ENCODE measurements around the gene STATH.
"Not testable (repeated sequence)": the region's sequence is repeated elsewhere in the genome, so short reads cannot be mapped to it uniquely, and the experiment has no call there.

Gene STATH

GRCh38 chr4:69995526-69996016 lies at the start of gene STATH:
Gene STATH, plus strand, starts transcription at chr4:69995966. Its CDS starts 2,472 bp downstream, at chr4:69998438.
- DNase-seq = no peak

DNA sequence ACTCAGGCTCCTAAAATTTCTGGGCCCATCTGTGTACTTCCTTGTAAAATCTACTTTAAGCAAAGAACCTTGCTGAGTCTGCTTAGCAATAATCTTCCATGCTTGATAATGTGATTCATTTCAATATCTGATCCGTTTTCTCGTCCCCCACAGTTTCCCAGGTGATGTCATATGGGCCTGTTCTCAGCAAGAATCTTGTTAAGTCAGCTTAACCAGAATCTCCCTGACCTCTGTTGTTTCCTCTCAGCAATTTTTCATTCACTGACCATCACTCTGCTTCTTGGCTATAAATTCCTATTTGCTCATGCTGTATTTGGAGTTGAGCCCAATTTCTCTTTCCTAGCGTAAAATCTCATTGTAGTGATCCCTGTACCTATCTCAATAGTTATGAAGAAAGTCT lies 44.2 kb upstream of the STATH start:
- DNase-seq = no peak

DNA sequence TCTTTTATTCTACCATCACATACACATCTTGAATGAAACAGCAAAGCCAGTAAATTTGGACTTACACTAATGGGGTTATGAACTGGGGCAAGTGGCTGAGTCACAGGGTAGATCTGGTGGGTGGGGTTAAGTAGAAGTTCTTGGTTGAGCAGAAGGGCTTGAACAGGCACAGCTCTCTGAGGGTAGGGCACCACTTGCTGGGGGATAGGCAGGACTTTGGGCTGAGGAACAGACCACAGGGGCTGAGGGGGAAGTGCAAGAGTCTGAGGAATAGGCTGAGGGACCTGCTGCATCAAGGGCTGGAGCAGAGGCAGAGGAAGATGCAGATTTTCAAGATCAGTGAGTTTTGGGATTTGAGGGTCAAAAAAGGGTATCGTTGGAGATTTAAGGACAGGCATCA lies 38.6 kb upstream of the STATH start:
- DNase-seq = no peak

- DNase-seq = no peak
Measured at GRCh38 chr4:69965628-69966027, 30.1 kb upstream of the STATH start, which contains the start of gene CSN2. Gene CSN2, minus strand, starts transcription at chr4:69965728. Its CDS starts 4,733 bp downstream, at chr4:69960995.

DNA sequence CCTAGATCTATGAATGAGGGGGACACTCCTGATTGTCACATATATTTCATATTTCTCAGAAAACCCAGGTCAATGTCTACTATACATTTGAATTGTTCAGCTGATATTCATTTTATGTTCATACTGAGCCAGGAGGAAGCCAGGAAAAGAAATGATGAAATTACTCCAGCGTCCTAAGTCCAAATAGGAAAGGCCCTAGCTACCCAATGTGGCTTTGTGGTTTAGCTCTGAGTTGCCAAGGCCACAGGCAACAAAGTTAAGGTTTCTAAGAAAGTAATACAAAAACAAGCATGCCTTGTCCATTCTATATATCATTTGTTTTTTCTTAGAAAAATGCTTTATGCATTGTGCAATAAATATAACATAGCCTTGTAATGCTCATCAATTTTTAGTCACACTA lies 25.7 kb upstream of the STATH start:
- no peak for DNase-seq

- DNase-seq = no peak
Measured at GRCh38 chr4:69974631-69975030, 21.1 kb upstream of the STATH start.

GRCh38 chr4:69977582-69977981 lies 18.2 kb upstream of the STATH start:
- DNase-seq = no peak

DNA sequence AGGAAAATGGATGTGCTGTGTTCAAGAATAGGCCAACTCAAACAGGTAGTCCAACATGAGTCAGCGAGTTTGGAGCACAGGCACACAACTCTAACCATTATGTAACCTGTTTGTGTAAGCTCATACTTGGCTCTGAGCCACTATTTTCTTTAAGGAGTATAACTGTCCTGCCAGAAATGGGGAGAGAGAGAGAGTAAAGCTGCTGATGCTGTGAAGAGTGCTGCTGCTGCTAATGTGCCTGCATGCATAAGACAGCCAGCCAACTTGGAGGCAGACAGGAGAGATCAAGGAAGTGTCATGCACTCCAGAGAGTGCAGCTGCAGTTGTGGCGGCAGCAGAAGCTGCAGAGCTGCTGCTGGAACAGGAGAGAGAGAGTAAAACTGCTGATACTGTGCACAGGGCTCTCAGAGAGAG lies 11.7 kb upstream of the STATH start:
- no peak for DNase-seq

DNA sequence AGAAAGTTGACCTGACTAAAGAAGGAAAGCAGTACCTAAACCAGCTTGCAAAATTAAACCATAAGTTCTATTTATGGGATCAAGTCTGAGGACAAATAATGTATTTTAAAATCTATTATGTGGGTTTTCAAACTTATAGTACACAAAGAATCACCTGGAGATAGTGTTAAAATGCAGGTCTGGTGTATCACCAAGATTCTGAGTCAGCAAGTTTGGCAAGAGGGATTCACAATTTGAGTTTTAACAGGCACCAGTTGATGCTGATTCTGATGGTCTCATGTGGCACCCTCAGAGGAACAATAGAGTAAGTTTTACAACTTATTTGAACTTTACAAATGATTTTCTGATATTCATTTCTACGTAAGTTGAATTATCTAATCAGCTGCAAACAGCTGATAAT lies 9.1 kb upstream of the STATH start:
- DNase-seq = no peak

DNA sequence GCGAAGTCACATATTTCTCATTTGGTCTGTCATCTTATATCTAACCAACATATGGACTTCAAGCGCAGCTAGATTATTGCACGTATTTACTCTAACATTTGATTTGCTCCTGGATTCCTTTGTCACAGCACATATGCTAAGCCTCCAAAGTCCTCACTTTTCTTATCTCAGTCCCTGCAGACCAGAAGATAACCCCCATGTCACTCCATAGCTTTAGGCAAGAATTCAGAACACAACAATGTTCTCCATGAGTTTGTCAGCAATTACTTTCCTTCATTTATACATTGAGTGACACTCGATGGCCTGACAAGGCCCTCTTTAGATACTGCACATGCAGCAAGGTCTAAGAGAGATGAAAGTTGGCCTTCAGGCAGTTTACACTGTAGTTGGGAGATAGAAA lies 4.8 kb upstream of the STATH start:
- DNase-seq = no peak

GRCh38 chr4:69994782-69995181 lies 984 bp upstream of the STATH start:
- no peak for DNase-seq

- DNase-seq = no peak
Measured at GRCh38 chr4:69999420-69999819, 3.7 kb downstream of the STATH start.

DNA sequence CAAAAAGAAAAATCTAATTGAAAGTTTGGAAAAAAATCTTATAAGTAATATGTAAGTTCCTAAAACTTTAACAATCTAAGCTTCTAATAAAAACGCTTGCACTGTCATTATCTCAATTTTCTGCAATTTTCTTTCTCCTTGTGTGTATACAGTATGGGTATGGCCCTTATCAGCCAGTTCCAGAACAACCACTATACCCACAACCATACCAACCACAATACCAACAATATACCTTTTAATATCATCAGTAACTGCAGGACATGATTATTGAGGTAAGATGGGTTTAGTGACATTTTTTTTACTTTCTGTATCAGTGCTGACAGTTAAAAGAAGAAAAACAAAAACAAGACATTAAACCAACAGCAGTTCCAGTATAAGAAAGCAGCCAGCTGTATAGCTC lies 4.9 kb downstream of the STATH start:
- DNase-seq = no peak

DNA sequence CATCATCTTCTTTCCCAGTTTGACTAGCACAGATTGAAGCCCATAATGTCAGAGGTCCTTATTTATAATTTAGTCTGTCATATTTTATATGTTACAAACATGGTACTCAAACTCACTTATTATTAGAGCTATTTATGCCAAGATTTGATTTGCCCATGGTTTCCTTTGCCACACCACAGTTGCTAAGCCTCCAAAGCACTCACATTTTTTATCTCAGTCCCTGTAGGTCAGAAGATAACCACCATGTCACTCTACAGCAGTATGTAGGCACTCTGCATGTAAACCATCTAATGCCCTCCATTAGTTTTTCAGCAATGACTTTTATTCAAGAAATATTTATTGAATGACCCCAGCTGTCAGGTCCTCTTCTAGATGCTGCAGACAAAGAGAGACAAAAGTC lies 6.7 kb downstream of the STATH start:
- DNase-seq = no peak

DNA sequence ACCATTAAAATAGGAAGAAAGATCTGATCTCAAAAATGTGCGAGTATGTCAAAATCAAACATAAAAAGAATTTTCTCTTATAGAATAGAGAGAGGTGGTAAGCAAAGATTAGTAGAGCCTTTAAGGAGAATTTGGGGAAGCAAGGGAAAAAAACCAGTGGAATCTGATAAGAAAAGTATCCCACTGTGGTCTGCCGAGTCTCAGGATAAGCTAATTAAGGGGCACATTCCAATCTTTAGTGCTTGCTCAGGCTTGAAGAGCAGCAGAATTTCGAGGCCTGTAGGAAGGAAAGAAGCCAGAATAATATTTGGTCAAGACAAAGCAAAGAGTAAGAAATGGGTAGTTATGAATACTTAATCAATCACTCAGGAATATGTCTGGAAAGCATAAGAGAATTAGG lies 13.0 kb downstream of the STATH start:
- no peak for DNase-seq

DNA sequence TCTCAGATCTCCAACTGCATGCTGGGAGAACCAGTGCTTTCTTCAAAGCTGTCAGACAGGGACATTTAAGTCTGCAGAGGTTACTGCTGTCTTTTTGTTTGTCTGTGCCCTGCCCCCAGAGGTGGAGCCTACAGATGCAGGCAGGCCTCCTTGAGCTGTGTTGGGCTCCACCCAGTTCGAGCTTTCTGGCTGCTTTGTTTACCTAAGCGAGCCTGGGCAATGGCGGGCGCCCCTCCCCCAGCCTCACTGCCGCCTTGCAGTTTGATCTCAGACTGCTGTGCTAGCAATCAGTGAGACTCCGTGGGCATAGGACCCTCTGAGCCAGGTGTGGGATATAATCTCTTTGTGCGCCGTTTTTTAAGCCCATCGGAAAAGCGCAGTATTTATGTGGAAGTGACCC lies 23.2 kb downstream of the STATH start:
- DNase-seq = not testable (repeated sequence)

DNA sequence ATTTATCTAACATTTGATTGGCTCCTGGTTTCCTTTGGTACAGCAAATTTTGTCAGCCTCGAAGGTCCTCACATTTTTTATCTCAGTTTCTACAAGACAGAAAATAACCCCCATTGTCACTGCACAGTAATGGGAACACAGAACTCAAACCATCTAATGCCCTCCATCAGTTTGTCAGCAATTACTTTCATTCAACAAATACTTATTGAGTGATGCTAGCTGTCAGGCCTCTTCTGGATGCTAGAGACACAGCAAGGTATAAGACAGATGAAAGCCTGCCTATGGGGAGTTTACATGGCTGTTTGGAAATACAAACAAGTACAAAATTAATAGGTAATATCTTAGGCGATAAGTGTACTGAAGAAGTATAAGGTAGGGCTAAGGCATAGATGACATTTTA lies 27.5 kb downstream of the STATH start:
- no peak for DNase-seq

GRCh38 chr4:70027011-70027410 lies 31.2 kb downstream of the STATH start:
- DNase-seq = no peak

GRCh38 chr4:70028159-70028558 lies 32.4 kb downstream of the STATH start, which contains the start of gene HTN3:
Gene HTN3, plus strand, starts transcription at chr4:70028459. Its CDS starts 2,282 bp downstream, at chr4:70030741.
- not testable (repeated sequence) for DNase-seq

GRCh38 chr4:70037559-70037958 lies 41.8 kb downstream of the STATH start:
- not testable (repeated sequence) for DNase-seq

DNA sequence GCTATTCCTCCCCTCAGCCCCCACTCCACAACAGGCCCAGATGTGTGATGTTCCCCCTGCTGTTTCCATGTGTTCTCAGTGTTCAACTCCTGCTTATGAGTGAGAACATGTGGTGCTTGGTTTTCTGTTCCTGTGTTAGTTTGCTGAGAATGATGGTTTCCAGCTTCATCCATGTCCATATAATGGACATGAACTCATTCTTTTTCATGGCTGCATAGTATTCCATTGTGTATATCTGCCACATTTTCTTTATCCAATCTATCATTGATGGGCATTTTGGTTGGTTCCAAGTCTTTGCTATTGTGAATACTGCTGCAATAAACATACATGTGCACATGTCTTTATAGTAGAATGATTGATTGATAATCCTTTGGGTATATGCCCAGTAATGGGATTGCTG lies 44.2 kb downstream of the STATH start:
- not testable (repeated sequence) for DNase-seq

- DNase-seq = no peak
Measured at GRCh38 chr4:70041652-70042286, 46.0 kb downstream of the STATH start.

GRCh38 chr4:70050138-70050537 lies 54.4 kb downstream of the STATH start, which contains the start of gene HTN1:
Gene HTN1, plus strand, starts transcription at chr4:70050438. Its CDS starts 2,639 bp downstream, at chr4:70053077.
- not testable (repeated sequence) for DNase-seq
